Vagina (tissue), 2 donors: ENCODE measurements around the gene ZNF438.

Source experiments
- CTCF ChIP-seq, 3 experiments: fragments of 450-650 bp in 2 of 3; fragments of 200-600 bp in 1 of 3; sonication (generic) in 1 of 3; IDR thresholded peaks; one replicate each; pipeline ENCODE4 v1.5.1; 2017 to 2019; ENCODE audit warnings: antibody characterized with exemption in 3 of 3, mild to moderate bottlenecking in 2 of 3, moderate library complexity in 2 of 3
- POLR2A ChIP-seq, 2 donors: fragments of 450-650 bp; IDR thresholded peaks; one replicate each; pipeline ENCODE4 v1.6.1; 2017; ENCODE audit warnings: antibody characterized with exemption in 2 of 2, mild to moderate bottlenecking in 2 of 2, moderate library complexity in 2 of 2
- POLR2AphosphoS5 ChIP-seq, 2 donors: sonication (generic); formaldehyde crosslinking; IDR thresholded peaks; one replicate each; pipeline ENCODE4 v1.9.0; 2017; ENCODE audit warnings: antibody characterized with exemption in 2 of 2, mild to moderate bottlenecking in 2 of 2, low read depth in 1 of 2; ENCODE audit not compliant: insufficient read depth in 1 of 2

- no peak for TF ChIP-seq CTCF (IDR thresholded peaks at IDR 0.05)
- no peak for TF ChIP-seq POLR2A (IDR thresholded peaks at IDR 0.05)
- TF ChIP-seq POLR2AphosphoS5 (IDR thresholded peaks at IDR 0.05; ENCODE audit: insufficient read depth in 1 of 2, low read depth in 1 of 2): no peak
These were observed 149.4 kb downstream of the ZNF438 start for GRCh38 chr10:30882281-30882680.
